DOHH2 (cell line): ENCODE data around the gene TMEM253.

Experiments
- H3F3A ChIP-seq: fragments of 200-600 bp; sonication (generic), shearing (Covaris generic); 2 replicates; pipeline ENCODE4 v1.6.0; 2016; ENCODE audit warnings: antibody characterized with exemption, mild to moderate bottlenecking; ENCODE audit not compliant: control insufficient read depth, insufficient read depth
- H3K27ac ChIP-seq: fragments of 200-600 bp; sonication (generic); 2 replicates; pipeline ENCODE4 v1.5.1; 2014; ENCODE audit warnings: low read depth, mild to moderate bottlenecking, low read length, moderate library complexity
- H3K27me3 ChIP-seq: fragments of 200-600 bp; sonication (generic); 2 replicates; pipeline ENCODE4 v1.6.1; 2014; ENCODE audit warnings: mild to moderate bottlenecking, low read length, mixed read lengths; ENCODE audit not compliant: control insufficient read depth
- H3K36me3 ChIP-seq: fragments of 200-600 bp; sonication (generic); 2 replicates; pipeline ENCODE4 v1.6.1; 2014; ENCODE audit warnings: mild to moderate bottlenecking, low read length, moderate library complexity, mixed read lengths; ENCODE audit not compliant: control insufficient read depth
- H3K4me1 ChIP-seq: fragments of 200-600 bp; sonication (generic); 2 replicates; pipeline ENCODE4 v1.6.1; 2014; ENCODE audit warnings: mild to moderate bottlenecking, low read length, mixed read lengths; ENCODE audit not compliant: control insufficient read depth
- H3K4me2 ChIP-seq: fragments of 200-600 bp; sonication (generic); 2 replicates; pipeline ENCODE4 v1.6.0; 2014; ENCODE audit warnings: mild to moderate bottlenecking, low read length, moderate library complexity
- H3K4me3 ChIP-seq: fragments of 200-600 bp; sonication (generic); 2 replicates; pipeline ENCODE4 v1.5.1; 2014; ENCODE audit warnings: mild to moderate bottlenecking, low read length, mixed read lengths
- H3K79me2 ChIP-seq: fragments of 200-600 bp; sonication (generic); 2 replicates; pipeline ENCODE4 v1.6.1; 2014; ENCODE audit warnings: mild to moderate bottlenecking, low read length, mixed read lengths; ENCODE audit not compliant: control insufficient read depth
- H3K9me2 ChIP-seq: fragments of 200-600 bp; sonication (generic); replicated peaks from 2 replicates; pipeline ENCODE4 v1.6.1; 2014; ENCODE audit warnings: mild to moderate bottlenecking, low read length, mixed read lengths; ENCODE audit not compliant: control insufficient read depth
- H3K9me3 ChIP-seq: fragments of 200-600 bp; sonication (generic); 2 replicates; pipeline ENCODE4 v1.6.1; 2014; ENCODE audit warnings: antibody characterized with exemption, low read length, mixed read lengths; ENCODE audit not compliant: control insufficient read depth, insufficient read depth
- H4K20me1 ChIP-seq: fragments of 200-600 bp; sonication (generic); 2 replicates; pipeline ENCODE4 v1.6.0; 2014; ENCODE audit warnings: low read depth, mild to moderate bottlenecking, antibody characterized with exemption, low read length, moderate library complexity; ENCODE audit not compliant: control insufficient read depth, insufficient read depth
- CTCF ChIP-seq: fragments of 200-600 bp; sonication (generic); IDR thresholded peaks from one replicate; pipeline ENCODE4 v1.5.1; 2014; ENCODE audit warnings: antibody characterized with exemption, mild to moderate bottlenecking, low read depth, low read length; ENCODE audit not compliant: poor library complexity, severe bottlenecking
- EZH2phosphoT487 ChIP-seq: fragments of 200-600 bp; sonication (generic); IDR thresholded peaks from 2 replicates; pipeline ENCODE4 v1.6.1; 2017; ENCODE audit warnings: borderline replicate concordance, mild to moderate bottlenecking, antibody characterized with exemption, low read length, moderate library complexity, mixed read lengths

TMEM253 gene

GRCh38 chr14:21078726-21079125 lies 22.1 kb upstream of the TMEM253 start:
- Histone ChIP-seq H3K79me2 (no peaks in the 10 kb centered on the region), H3K4me3 (no peak overlapping the region), H3K9me3 (no peaks in the 10 kb centered on the region), H3K4me1 (no peaks in the 10 kb centered on the region), H3F3A (no peaks in the 10 kb centered on the region), H3K36me3 (no peaks in the 10 kb centered on the region), H3K4me2 (no peak overlapping the region), H3K27ac (no peak overlapping the region), H3K9me2 (no peaks in the 10 kb centered on the region), H3K27me3 (peaks cover 4% of the 10 kb centered on the region), H4K20me1 (no peaks in the 10 kb centered on the region)
- TF ChIP-seq CTCF (no peak), EZH2phosphoT487 (no peak)

- Histone ChIP-seq H3K27me3 (peaks cover 3% of the 10 kb centered on the region), H3F3A (no peaks in the 10 kb centered on the region), H3K4me1 (no peaks in the 10 kb centered on the region), H3K27ac (no peak overlapping the region), H3K36me3 (no peaks in the 10 kb centered on the region), H3K4me2 (no peak overlapping the region), H3K9me3 (no peaks in the 10 kb centered on the region), H3K9me2 (no peaks in the 10 kb centered on the region), H4K20me1 (no peaks in the 10 kb centered on the region), H3K4me3 (no peak overlapping the region), H3K79me2 (no peaks in the 10 kb centered on the region)
- TF ChIP-seq CTCF (no peak), EZH2phosphoT487 (no peak)
These were observed 19.2 kb upstream of the TMEM253 start for GRCh38 chr14:21081521-21082142.

GRCh38 chr14:21083565-21084325 lies 17.1 kb upstream of the TMEM253 start:
- Histone ChIP-seq H3K9me2 (no peaks in the 10 kb centered on the region), H3K4me3 (no peak overlapping the region), H3K9me3 (no peaks in the 10 kb centered on the region), H3K27ac (no peak overlapping the region), H3F3A (no peaks in the 10 kb centered on the region), H3K4me1 (peaks cover 6% of the 10 kb centered on the region), H4K20me1 (peaks cover 2% of the 10 kb centered on the region; the same call in 1 of the 2 replicates), H3K27me3 (peaks cover 3% of the 10 kb centered on the region), H3K4me2 (no peak overlapping the region), H3K36me3 (no peaks in the 10 kb centered on the region), H3K79me2 (no peaks in the 10 kb centered on the region)
- TF ChIP-seq CTCF: no peak
- no peak for TF ChIP-seq EZH2phosphoT487
